ENCODE data around the gene CABLES1. TPM values are rescaled to one million over a fixed set of nuclear protein-coding genes. Genes with fewer than 3 reads are reported as not detected.
"Not testable (repeated sequence)": the region's sequence is repeated elsewhere in the genome, so short reads cannot be mapped to it uniquely, and the experiment has no call there.

CABLES1 gene
- polyA plus RNA-seq, 4 donors: 10.6 to 24.2 (median 23.7) TPM

DNA sequence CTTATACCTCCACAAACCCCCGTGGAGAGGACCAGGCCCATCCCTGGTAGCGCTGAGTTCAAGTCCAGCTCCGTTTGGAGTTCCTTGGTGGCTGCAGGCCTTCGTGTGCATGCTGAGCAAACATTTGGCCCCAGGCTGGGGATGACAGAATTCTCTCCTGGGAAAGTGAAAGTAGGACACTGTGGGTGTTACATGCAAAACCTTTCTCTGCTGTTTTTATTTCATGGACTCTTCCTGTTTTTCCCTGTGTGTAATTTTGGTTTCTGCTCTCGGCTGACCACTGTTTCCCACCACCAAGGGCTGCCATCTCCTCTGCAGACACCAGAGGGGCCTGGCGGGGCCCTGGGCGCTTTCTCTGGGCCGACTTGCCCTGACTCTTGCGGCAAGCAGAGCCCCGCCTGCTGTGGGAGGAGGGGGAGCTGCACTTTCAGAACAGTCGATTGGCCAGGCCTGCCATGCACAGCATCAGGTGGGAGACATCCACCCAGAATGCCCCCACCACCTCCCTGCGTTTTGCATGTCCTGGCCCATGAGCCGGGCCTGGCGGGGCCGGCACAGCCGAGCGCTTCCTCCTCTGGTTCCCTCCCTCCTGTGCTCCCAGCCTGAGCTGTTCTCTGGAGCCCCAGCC, 102.4 kb downstream of the CABLES1 start:
- no peak for DNase-seq (ENCODE audit: low read depth in 4 of 4, low spot score in 3 of 4)

DNA sequence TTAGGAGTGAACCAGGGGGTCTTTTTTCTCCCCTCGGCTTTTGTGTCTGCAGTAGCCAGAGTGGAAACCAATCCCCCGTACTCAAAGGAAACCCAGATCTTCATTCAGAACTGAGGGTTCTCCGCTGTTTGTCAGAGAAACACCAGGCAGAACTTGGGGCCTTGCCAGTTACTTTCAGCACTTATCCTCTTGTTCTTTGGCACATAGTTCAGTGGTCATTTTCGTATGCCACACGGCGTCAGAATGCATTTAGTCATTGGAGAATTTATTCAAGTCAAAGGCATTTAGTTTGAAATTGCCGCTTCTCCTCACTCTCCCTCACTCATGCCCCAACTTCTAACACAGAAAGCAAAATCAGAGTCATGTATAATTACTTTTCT, 102.9 kb downstream of the CABLES1 start:
- no peak for DNase-seq (ENCODE audit: low read depth in 4 of 4, low spot score in 3 of 4)

DNA sequence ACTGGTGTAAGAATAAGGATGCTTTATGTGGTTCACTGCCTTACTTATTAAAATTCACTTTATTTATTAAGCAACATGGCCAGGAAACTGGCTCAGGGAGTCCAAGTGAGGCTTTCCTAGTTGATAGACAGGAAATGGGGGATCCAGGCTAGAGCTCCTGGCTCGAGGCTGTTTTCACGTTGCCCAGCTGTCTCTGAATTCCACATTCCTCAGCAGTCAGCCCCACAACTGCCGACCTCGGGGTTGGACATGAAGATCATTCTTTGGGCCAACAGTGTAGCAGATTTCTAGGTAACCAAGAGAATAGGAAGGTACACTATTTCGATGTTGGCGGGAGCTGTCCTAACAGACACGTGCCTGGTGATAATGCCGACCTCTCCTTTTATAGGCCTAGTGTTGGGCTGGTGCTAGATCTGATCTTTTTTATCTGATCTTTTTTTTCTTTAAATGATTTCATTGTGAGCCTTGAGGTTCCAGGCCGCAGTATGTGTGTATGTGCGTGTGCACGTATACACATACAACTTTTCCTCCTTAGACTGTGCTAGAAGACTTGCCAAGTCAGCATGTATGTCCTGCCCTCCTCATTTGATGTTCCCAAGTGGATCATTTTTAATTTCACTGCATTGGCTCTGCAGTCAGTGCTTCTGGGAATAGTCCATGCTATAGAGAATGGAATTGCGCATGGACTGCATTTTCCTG, 103.5 kb downstream of the CABLES1 start:
- no peak for DNase-seq (ENCODE audit: low read depth in 4 of 4, low spot score in 3 of 4)

DNA sequence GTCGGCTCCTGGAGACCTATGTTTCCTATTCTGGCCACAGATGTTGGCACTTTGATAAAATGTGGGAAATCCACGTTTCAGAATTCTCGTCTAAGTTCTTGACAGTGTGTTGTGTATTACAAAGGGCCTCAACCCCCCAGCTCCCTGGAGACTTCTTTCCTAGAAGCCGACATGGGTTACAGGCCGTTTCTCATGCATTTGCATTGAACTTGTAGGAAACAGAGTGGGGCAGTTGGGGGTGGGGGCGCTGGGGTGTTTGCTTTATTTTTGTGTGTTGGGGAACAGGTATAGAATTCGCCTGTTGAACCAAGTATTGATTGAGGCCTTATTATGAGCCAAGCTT, 104.0 kb downstream of the CABLES1 start:
- DNase-seq (ENCODE audit: low read depth in 4 of 4, low spot score in 3 of 4): no peak

DNA sequence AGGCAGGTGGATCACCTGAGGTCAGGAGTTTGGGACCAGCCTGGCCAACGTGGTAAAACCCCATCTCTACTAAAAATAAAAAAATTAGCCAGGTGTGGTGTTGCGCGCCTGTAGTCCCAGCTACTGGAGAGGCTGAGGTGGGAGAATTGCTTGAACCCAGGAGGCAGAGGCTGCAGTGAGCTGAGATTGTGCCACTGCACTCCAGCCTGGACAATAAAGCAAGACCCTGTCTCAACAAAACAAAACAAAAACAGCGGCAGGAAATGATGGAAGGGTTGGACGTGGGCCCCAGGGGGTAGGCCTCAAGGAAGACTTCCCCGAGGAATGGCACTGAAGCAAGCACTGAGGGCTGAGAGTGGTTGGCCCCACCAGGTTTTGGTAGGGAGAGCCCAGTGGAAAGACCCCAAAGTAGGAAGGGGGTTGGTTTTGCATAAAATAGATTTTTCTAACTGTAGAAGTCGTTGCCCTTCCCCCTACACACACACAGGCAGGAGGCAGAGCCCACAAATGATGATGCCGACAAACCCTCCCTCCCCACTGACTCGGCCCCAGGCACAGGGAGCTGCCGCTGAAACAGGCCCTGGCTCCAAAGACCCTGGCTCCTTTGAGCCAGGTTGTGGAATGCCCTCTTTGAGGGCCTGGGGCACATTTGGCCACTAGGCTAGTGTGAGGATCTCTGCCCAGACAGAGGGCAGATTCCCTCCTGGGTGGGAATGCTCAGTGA, 104.8 kb downstream of the CABLES1 start:
- DNase-seq (ENCODE audit: low read depth in 4 of 4, low spot score in 3 of 4): no peak

DNA sequence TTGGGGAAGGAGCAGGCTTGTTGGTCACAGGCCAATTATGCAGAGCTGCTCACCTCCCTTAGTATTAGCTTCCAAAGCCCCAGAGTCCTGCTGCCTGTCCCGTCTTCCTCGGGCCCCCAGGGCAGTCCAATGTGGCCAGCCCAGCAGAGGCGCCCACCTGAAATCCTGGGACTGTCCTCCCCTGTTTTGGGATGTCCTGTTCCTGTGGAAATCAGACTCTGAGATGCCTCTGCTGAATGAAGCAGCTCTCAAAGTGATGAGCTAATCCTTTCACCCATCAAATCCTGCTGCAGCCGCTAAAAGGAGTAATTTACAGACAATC, 105.3 kb downstream of the CABLES1 start:
- no peak for DNase-seq (ENCODE audit: low read depth in 4 of 4, low spot score in 3 of 4)

DNA sequence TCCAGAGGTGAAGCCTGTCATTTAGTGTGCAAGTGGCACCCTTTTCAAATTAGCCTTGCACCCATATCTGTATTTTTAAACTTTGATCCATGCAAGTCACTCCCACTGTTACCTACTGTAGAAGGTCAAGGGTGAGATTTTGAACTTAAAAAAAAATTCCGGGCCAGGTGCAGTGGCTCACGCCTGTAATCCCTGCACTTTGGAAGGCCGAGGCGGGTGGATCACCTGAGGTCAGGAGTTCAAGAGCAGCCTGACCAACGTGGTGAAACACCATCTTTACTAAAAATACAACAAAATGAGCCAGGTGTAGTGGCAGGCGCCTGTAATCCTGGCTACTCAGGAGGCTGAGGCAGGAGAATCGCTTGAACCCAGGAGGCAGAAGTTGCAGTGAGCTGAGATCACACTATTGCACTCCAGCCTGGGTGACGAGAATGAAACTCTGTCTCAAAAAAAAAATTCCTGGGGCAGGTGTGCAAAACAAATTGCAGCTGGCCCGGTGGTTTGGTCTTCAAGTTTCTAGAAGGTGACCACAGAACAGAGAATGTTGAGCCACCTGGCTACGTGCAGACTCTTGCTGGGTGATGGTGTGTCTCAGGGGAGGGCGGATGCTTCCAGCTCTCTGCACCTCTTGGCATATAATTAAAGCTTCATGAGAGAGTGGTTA, 106.7 kb downstream of the CABLES1 start:
- DNase-seq (ENCODE audit: low read depth in 4 of 4, low spot score in 3 of 4): not testable (repeated sequence)

DNA sequence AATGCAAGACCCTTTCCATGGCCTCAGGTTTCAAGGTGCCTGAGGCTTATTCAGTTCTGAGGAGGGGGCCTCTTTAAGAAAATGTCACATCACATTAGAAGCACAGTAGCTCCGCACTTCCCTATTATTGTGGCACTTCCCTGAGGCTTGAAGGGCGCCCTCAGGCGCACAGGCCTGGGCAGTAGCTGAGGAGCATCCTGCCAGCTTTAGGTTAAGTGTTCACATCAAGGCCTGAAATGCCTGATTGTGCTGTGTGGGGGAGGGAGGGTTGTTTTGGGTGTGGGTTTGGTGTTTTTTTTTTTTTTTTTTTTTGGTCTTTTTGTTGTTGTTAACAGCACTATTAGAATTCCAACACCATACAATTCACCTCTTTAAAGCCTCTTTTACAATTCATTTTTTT, 107.9 kb downstream of the CABLES1 start:
- DNase-seq (ENCODE audit: low read depth in 4 of 4, low spot score in 3 of 4): no peak

DNA sequence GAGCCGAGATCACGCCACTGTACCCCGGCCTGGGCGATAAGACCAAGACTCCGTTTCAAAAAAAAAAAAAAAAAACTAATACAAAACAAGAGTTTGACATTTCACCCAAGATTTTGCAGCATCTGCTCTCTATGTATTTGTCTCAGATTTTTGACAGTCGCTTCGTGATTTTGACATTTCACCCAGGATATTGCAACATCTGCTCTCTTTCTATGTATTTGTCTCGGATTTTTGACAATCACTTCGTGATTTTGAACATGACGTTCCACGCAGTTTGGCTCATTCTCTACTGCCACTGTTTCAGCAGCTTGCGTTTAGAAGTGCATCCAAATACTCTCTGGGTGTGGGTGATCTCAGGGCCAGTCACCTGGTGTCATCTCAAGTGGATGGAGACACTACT, 108.5 kb downstream of the CABLES1 start:
- DNase-seq (ENCODE audit: low read depth in 4 of 4, low spot score in 3 of 4): no peak

DNA sequence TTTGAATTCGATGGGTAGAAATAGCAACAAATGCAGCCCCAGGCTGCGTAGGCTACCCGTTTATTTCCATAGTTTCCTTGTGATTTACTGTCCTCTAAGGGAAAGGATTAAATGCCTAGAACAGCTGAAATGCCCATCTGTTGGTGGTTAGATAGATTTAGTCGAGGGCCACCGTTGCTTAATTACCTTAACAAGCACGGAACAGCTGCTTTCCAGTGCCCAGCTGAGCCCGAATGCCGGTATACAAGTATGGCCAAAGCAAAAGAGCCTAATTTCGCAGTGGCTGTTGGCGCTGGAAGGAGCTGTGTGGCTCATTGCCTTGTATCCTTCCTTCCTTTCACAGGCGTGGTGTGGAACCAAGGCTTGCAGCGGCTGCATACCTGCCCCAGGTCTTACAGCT, 109.1 kb downstream of the CABLES1 start:
- no peak for DNase-seq (ENCODE audit: low read depth in 4 of 4, low spot score in 3 of 4)

DNA sequence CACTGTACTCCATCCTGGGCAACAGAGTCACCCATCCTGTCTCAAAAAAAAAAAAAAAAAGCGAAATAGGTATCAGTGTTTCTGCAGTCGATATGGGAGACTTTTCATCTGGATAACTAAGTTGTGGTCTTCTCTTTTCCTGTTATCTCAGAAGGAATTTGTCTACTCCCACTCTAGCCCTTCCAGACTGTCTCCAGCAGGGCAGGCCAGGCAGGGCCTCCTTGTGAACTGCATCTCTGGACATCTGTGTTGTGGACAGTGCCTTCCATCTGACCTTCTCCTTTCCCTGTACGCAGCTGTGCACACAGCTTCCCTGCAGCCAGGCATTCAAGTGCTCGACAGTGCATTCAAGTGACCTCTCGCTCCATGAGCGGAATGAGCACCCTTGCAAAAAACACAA, 110.2 kb downstream of the CABLES1 start:
- no peak for DNase-seq (ENCODE audit: low read depth in 4 of 4, low spot score in 3 of 4)

DNA sequence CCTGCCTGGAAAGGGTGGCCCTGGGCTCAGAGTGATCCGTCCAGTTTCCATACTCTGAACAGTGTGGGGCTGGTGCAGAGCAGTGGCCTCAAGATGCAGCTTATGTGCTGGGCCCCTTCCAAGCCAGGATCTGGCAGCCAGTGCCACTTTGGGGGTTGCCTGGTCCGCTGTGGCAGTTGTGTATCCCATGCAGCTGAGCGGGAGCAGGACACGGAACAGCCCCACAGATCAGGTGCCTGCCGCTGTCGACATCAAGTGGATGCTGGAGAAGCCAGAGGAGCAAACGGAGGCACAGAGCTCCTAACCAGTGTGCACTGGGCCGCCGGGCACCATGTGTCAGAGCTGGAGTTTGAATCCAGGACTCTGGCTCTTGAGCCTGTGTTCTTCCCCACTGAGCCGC, 112.0 kb downstream of the CABLES1 start:
- no peak for DNase-seq (ENCODE audit: low read depth in 4 of 4, low spot score in 3 of 4)

DNA sequence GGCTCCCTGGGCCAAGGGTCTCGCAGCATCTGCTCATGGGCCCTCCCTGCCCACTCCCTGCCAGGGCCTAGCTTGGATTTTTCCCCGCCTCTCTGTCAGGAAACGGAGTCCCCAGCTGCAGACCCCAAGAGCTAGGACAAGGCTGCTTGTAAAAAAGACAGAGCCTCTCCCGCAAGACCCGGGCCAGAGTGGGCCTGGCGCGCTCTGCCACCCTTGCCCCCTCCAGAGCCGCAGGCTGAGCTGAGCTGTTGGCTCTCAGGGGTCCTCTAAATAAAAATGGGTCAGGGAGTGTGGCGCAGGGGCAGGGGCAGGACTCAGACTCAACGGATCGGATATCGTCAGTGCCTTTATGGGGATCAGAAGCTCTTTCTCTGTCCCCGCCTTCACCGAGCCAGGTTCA, 112.6 kb downstream of the CABLES1 start:
- no peak for DNase-seq (ENCODE audit: low read depth in 4 of 4, low spot score in 3 of 4)

DNA sequence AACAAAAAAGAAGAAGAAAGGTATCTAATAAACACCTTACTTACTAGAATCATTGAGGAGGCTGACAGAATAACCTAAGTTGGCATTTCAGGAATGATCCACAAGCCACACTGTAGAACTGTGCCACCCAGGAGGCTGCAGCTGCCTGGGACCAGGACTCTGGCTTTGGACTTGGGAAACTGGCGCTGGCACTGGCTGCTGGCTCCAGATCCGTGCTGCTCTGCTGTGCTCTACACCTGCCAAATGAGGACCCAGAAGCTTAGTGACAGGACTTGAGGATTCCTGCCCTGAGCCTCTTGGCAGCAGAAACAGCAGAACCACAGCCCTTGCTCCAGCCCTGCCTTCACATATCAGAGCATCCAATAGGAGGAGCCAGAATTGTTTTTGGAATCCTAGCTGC, 113.5 kb downstream of the CABLES1 start:
- no peak for DNase-seq (ENCODE audit: low read depth in 4 of 4, low spot score in 3 of 4)

DNA sequence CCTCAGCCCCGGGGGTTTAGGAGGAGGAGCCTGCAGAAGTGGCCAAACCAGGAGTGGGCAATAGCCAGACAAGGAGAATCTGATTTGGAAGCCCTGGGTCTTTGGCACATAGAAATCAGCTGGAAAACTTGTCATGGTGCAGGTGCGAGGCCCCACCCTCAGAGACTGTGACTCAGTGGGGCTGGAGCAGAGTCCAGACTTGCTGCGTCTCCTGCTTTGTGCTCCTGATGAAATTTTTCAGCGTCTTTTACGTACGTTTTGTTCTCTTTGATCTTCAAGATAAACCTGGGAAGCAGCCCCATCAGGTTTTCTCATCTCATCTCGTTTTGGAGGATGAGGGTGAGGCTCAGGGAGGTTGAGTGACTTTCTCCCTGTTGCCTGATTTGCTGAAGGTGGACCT, 114.1 kb downstream of the CABLES1 start:
- DNase-seq (ENCODE audit: low read depth in 4 of 4, low spot score in 3 of 4): no peak

DNA sequence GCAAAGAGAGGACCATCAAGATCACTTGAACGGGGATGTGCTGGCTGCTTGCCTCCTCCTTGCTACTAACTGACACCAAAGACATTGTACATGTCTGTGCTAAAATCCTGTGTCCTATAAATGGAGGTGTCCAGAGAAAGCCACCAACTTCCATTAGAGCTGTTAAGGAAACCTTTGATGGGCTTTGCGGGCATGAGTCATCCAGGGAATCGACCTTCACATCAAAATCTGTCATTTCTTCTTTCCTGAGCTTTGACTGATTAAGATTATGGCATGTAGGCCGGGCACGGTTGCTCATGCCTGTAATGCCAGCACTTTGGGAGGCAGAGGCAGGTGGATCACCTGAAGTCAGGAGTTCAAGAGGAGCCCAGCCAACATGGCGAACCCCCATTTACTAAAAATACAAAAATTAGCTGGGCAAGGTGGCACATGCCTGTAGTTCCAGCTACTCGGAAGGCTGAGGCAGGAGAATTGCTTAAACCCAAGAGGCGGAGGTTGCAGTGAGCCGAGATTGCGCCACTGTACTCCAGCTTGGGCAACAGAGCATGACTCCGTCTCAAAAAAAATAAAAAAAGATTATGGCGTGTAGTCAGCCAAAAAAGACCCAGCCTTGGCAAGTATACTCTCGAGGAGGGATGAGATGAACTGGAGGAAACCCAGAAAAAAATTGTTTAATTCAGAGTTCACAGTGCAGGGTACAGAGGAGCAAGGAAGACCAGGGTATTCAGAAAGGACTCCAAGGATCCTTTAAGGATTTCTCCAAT, 115.8 kb downstream of the CABLES1 start:
- no peak for DNase-seq (ENCODE audit: low read depth in 4 of 4, low spot score in 3 of 4)

DNA sequence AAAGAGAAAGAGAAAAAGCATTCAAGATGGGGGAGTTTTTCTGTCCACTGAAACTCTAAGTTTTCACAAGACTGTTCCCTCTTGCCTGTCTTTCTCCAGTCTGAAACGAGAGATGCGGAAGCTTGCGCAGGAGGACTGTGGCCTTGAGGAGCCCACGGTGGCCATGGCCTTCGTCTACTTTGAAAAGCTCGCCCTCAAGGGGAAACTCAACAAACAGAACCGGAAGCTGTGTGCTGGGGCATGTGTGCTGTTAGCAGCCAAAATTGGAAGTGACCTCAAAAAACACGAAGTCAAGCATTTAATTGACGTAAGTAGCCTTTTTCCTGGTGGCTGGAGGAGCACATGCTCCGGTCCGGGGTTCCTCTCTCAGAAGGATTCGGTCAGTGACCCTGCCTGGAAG, 118.3 kb downstream of the CABLES1 start:
- DNase-seq (ENCODE audit: low read depth in 4 of 4, low spot score in 3 of 4): no peak

DNA sequence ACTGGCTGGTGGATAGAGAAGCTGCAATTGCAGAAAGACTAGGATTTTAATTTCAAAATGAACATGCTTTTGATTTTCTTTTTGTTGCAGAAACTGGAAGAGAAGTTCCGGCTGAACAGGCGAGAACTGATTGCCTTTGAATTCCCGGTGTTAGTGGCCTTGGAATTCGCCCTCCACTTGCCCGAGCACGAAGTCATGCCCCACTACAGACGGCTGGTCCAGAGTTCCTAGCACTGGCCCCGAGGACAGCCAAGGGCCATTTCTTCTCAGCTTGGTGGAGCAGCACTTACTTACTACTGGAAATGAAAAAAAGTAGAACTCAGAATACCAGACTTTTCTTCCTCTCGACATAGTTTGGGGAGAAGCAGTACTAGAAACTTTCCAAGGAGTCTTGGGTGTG, 121.9 kb downstream of the CABLES1 start:
- DNase-seq (ENCODE audit: low read depth in 4 of 4, low spot score in 3 of 4): no peak

DNA sequence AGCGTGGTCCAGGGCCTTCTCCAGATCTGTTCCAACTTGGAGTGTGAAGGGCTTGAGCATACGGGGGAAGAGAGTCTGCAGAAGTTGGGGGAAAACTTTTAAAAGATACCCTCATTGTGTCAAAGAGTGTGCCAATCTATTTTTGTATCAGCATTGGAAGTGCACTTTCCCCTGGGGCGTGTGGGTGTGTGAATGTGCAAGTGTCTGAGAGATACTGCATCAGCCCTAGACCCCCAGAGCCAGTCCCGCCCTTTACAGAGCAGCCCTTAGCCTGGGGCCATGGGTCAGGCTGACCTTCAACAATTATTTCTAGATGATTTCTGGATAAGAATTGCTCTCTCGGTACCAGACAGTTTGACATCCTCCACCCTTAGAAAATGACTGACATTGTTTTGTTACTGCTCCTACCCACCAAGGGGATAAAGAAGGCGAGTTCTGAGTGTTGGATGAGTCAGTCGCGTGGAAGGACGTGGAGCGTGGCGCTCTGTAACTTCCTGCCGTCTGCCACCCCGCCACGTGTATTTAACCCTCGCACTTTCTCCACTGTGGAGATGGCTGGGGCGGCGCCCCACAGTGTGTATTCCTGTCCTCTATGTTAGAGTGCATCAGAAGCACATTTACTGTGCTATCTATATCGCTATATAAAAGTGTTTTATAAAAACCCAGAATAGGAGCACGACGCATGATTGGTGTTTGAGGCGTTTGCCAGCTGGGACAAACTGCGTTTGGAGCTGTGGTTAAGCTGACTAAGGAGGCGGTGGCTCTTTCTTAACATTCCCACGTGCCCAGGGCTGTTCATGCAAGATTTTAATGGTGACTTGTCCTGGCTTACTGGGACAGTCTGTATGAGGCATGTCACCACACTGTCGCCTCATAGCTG, 122.6 kb downstream of the CABLES1 start:
- DNase-seq (ENCODE audit: low read depth in 4 of 4, low spot score in 3 of 4): no peak

Data from left renal pelvis (tissue), 4 donors.